HG03135 (cell line): ENCODE results near the gene ZBTB21.

Experiments
- ATAC-seq: cut with Tn5 transposase; IDR thresholded peaks from one replicate; pipeline ENCODE4 v1.9.1; 2021; ENCODE audit warnings: mild to moderate bottlenecking, moderate library complexity; ENCODE audit not compliant: unreplicated experiment

The ZBTB21 gene

DNA sequence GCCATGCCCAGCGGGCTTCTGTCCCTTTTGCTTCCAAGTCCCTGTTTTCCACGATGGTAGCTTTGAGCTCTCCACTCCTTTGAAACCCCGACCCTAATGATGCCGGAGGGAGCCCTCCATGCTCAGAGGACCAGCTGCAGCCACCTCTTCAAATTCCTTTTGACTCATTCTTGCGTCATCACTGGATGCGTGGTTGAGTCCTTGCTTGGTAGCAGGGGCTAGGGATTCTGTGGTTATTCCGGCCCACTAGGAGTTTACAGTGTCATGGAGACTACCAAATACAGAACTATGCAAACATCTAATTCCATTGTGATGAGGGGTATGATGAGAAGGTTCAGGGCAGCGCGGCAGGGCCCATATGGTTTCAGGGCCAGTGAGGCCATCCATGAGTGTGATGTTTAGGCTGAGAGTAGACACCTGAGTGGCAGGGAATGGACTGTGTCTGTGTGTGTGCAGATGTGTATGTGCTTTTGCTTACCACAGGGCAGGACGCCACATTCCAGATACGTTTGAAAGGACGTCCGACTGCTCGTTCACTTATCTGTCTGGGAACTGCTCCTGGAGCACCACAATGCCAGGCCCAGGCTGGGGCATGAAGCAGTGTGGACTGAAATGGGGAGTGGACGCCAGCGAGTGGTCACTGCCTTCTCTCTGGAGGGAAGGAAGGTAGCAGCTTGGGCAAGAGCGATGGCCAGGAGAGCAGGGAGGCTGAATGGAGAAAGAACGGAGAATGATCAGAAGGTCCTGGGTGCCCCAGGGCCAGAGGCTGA is 30.4 kb upstream of the ZBTB21 start:
- ATAC-seq, result no peak

DNA sequence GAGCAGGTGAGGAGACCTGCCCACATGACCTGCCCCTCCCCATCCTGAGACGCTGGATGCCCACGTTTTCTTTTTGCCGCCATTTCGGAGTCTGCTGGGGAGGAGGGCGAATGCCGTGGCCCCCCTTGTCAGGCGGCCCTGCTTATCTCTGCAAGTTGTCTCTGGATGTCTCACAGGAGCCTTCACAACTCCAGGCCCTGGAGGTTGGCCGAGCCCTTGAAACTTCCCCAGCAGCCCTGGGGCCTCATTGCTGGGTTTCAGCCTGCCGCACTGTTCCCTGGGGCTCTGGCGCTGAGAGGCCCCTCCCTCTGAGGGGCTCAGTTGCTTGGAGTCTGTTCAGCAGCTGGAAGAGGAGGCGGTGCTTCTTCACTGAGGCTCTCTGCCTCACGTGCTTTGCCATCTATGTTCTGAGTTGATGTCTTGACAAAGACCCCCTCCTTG is 29.8 kb upstream of the ZBTB21 start:
- no peak for ATAC-seq

DNA sequence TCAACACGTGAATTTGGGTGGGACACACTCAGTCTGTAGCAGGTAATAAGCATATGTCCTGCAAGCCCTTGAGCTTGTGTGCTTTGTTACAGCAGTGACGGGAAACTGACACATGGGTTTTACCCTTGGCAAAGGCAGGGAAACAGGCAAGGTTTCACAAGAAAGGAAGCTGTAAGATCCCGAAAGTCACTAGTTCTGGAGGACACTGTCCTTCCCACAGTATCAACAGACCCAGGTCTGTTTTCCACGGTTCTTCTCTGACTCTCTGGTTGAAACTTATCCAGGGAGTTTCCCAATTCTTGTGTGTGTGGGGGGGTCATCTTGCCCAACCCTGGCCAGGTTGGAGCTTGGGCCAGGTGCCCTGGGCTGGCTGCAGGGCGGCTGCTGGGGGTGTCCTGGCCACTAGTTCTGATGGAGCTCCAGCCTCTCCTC is 29.3 kb upstream of the ZBTB21 start:
- ATAC-seq, result no peak

DNA sequence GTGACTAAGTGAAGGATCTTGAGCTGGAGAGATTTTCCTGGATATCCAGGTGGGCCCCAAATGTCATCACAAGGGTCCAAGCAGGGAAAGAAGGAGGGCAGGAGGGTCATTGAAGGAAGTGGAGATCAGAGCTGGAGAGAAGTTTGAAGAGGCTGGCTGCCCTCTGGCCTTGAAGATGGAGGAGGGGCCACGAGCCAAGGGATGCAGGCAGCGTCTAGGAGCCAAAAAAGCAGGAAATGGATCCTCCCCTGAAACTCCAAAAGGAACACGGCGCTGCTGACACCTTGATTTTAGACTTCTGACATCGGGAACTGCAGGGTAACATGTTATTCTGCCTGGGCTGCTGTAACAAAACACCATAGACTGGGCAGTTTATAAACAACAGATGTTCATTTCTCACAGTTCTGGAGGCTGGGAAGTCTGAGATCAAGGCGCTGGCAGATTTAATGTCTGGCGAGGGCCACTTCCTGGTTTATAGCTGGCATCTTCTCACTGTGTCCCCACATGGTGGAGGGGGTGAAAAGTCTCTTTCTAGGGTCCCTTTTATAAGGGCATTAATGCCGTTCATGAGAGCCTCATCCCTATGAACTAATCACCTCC is 28.8 kb upstream of the ZBTB21 start:
- ATAC-seq, result no peak

DNA sequence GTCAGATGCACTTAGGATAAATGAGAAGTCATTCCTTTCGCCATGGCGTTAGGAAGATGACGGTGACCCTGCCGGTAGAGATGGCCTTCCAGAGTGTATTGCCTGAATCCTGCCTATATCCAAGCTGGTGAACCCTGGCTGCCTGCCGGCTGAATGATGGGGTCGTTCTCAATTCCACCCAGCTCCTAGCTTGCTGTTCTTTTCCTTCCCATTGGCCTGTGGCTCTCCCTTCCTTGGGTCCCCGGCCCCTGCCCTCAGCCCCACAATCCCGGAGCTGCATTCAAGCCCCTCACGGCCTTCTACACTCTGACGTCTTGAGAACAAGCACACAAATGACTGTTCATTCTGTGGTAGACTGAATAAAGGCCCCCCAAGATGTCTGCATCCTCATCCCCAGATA is 28.2 kb upstream of the ZBTB21 start:
- ATAC-seq, result no peak

DNA sequence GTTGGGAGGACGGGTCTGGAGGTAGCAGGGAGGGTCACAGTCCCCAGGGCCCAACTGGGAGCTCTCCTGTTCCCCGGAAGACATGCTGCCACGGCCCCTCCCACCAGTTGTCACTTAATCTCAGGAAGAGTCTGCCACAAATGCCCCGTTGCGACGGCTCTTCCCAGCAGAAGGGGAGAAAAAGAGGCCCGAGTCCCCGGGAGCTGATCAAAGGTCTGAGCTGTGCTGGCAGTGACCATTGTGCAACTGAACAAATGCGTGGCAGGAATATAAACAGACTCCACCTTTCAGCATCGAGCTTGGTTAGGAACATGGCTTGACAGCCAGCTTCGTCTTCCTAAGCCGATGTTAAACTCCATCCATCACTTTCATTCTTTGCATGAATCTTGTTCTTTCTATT is 27.8 kb upstream of the ZBTB21 start:
- no peak for ATAC-seq

DNA sequence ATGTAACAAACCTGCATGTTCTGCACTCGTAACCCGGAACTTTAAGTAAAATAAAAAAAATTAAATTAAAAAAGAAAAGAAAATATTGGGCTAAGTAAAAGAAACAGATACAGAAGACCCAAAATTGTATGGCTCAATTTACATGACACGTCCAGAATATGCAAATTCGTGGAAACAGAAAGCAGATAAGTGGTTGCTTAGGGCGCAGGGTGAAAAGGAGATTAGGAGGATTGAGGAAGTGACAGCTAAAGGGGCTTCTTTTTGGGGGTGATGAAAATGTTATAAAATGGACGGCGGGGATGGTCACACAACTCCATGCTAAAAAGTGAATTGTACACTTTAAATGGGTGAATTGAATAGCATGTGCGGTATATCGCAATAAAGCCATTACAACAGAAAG is 27.4 kb upstream of the ZBTB21 start:
- no peak for ATAC-seq

DNA sequence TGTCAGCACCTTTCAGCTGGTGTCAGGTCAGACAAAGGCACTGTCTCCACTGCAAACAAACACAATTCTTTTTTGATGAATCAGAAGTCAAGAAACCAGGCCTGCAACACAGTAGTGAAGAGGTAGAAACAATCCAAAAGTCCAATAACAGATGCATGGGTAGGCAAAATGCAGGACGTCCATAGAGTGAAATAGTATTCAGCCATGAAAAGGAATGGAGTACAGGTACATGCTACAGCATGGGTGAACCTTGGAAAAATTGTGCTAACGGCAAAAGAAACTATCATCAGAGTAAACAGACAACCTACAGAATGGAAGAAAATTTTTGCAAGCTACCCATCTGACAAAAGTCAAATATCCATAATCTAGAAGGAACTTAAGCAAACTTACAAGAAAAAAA is 26.2 kb upstream of the ZBTB21 start:
- no peak for ATAC-seq

DNA sequence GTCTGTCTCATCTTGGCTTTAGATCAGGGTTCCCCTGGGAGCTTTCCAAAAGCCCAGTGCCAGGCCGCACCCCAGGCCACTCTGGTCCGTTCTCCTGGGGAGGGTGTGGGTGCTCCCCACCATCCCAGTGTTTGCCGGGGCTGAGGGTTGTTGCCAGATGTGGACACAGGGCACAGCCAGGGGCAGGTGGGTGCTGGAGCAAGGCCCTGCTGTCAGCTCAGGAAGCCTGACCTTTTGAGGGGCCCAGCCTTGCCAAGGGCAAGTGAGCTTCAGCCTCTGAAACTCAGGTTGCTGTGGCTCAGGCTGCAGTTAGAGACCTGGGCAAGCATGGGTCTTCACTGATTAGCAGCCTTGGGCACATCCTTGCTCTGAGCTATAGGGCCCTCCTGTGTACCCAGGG is 22.8 kb upstream of the ZBTB21 start:
- no peak for ATAC-seq

DNA sequence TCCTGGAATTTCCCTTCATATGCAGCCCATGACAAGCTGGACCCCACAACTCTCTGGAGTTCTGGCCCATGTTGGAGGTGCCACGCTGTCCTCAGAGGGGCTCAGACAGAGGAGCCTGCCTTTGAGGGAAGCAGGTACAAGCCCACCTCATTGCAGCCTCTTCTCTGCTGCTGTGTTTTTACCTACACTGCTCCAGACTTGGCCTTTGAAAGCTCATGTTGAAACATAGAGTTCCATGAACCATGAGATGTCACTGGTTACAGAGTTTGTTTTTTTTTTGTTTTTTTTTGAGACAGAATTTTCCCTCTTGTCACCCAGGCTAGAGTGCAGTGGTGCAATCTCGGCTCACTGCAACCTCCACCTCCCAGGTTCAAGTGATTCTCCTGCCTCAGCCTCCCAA is 22.1 kb upstream of the ZBTB21 start:
- no peak for ATAC-seq

DNA sequence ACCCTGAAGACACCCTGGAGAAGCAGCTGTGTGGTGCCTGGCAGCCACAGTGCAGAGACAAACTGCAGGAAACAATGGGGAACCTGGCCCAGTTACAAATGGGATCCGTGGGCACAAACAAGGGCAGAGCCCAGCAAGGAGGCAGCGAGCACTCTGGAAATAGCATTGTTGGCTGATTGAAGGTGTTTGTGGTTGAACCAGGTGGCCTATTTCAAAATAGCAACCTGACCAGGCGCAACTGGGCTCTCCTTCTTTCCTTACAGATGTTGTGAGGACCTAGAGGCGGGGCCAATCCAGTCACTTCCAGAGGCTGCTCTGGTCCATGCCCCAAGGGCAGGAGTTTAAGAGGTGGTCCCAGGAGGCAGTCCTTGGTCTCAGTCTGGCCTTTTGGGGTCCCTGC is 21.7 kb upstream of the ZBTB21 start:
- no peak for ATAC-seq

DNA sequence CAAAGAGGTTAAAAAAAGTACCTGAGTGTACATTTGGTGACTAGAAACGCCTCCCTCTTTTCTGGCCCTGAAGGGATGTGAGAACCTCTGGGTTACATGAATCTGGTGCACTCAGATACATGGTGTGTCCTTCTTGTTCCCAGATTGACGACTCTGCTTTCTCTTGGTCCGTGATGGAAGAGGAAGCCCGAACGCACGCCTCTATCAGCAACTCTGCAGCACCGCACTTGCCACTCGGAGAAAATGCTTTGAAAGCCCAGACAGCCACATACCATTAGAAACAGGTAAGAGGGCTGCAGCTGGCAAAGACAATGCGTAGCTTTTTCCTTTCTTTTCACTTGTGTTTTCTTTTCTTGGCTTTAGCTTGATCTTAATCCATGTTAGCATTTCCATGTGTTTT is 21.1 kb upstream of the ZBTB21 start:
- no peak for ATAC-seq

DNA sequence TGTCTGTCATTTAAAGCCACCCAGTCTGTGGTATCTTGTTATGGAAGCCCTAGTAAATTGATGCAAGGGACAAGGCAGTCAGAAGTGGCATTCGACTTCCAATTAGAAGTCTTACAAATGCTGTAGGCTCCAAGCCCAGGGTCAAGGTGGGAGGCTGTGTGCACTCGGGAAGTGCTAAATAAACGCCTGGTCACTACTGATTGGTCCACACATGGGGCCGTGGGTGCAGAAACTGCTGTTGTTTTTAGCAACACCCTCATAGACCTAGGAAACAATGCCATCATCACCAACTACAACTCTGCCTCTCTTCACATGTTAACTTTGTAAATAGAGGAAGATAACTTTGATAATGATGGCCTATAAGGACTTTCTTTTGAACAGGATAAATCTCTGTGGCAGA is 20.2 kb upstream of the ZBTB21 start:
- no peak for ATAC-seq

DNA sequence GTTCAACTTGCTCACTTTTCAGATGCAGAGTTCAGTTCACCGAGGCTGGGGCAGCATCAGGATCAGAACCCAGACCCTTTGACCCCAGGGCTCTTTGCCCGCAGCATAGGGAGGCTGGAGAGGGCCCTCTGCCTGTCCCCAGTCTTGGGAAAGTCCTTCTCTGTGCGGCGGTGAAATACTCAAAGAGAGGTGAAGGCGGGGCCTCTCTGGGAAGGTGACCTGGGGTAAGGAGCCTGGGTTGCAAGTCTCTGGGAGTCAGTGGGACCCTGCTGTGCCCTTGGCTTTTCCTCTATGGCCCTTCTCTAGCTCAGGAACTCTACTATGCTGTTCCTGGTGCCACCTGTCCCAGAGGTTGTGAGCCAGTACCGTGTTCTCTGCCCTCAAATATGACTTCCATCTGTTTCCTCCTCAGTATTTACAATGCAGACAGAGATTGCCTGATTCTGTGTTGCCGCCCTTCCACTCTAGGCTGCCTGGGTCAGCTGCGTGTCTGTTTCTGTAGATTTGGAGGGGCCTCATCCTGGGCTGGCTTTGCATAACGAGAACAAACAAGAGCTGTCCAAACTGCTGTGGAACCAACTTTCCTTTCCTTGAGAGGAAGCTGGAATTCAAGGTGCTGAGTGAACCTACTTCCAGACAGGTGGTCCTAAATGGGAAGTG is 18.7 kb upstream of the ZBTB21 start:
- ATAC-seq, result no peak

DNA sequence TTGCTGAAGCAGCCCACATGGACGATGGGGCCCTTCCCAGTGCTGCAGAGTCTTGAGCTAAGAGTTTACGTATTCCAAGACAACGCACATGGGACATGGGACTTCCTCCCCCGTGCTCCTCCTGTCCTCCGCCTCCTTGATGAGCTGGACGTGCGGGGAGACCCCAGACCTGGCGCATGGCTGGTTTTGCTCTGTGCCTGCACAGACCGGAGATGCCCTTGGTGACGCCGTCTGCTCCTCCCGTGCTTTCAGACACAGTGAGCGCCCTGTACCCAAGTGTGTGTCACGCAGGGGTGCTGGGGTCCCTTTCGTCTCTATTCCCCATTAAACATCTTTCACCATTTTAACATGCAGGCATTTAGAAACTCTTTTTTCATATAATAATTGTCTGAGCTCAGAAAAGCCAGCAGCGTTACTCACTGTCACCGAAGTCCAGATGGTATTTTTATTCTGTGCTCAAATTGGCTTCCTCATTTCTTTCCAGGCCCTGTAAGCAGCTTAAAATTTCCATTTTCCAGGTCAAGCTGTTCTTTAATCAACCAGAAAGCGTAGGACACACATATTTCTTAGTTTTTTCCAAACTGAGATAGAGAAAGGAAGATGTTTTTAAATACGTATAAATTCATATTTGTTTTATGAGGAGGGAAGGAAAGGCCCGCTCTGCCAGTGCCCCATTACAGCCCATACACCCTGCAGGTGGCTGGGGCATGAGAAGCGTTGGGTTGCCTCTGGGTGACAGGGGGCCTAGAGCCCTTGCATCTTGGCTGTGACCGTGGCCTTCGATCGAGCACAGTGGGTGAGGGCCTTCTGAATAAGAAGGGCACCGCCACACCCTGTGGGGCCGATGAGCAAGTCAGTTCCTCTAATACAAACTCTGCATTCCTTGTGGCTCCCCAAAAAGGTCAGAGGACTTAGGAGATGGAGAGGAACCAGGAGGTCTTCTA is 17.9 kb upstream of the ZBTB21 start:
- no peak for ATAC-seq

DNA sequence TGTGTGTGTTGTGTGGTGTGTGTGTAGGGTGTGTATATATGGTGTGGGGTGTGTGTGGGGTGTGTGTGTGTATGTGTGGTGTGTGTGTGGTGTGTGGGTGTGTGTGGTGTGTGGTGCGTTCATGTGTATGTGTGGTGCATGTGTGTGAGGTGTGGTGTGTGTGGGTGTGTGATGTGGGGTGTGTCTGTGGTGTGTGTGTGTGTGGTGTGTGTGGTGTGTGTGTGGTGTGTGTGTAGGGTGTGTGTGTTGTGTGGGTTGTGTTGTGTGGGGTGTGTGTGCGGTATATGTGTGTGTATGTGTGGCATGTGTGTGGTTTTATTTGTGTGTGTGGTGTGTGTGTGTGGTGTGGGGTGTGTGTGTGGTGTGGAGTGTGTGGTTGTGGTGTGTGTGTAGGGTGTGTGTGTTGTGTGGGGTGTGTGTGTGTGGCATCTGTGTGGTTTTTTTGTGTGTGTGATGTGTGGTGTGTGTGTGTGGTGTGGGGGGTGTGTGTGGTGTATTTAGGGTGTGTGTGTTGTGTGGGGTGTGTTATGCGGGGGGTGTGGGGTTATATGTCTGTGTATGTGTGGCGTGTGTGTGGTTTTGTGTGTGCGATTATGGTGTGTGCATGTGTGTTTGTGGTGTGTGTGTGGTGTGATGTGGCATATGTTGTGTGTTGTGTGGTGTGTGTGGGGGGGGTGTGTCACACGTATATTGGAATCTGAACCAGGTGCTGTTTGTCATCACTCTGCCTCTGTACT is 17.1 kb upstream of the ZBTB21 start:
- ATAC-seq, result no peak

DNA sequence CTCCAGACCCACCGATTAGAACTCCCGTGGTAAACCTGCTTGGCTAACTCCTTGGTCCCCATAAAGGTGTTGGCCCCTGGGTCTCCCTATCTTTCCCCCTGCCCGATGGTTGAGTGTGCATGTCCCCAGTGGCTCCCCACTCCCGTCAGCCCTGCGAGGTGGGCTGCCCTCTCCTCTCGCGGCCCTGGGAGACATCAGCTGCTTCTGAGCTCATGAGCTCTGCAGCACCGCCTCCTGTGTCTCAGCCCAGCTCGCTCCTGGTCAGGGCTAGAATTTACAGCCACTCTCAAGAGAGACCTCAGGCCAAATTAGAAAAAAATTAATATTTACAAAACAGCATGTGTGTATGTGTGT is 15.9 kb upstream of the ZBTB21 start:
- no peak for ATAC-seq

DNA sequence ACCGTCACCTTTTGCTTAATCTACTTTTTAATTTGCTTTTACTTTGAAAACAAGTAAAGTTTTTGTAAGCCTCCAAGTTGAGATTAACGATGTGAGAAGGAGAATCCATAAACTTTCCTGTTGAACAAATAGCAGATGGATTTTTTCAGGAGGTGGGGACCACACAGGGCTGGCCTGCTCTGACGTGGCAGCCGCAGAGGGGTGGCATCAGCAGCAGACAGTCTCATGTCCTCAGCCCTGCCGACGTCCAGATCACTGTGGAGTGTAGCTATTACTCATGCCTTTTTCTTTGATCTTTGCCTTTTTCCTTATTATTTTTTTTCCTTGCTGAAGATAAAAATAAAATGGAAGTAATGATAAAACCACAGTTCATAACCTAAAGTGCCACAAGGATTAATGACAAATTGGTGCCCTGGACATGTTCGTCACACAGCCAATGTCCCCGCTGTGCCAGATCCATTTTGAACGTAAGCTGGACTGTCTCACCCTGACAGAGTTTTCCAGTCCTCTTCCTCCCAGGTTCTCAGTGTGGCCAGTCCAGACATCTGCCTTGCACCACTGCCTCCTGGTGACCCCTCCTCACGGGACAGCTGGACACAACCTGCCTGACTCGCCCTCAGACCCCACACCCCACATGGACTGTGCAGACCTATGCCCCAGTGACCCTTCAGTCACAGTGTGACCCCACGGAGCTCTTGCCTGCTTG is 15.4 kb upstream of the ZBTB21 start:
- no peak for ATAC-seq

DNA sequence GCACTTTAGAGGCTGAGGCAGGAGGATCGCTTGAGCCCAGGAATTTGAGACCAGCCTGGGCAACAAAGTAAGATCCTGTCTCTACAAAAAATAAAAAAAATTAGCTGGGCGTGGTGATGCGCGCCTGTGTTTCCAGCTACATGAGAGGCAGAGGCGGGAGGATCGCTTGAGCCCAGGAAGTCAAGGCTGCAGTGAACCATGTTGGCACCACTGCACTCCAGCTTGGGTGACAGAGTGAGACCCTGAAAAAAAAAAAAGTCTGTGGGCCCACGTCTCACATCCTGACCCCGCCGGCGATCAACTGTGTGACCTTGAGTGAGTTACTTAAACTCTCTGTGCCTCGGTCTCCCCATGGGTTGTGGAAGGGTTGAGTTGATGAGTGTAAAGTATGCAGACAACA is 12.7 kb upstream of the ZBTB21 start:
- ATAC-seq, result no peak

DNA sequence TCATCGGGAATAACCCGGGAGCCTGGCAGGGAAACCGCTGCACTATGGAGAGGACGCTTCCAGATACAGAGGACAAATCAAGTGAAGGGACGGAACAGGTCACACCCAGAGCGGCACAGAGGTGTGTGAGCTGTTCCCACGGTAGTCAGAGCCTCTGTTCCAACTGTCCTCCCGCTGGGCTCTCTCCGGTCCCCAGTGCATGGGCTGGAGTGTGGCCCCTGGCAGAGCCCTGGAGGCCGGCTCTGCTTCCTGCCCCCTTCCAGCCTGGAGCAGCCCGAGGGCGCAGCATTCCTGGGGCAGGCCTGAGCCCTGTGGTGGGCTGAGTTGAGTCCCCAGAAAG is 11.9 kb upstream of the ZBTB21 start:
- no peak for ATAC-seq
